GM23338 (cell line): ENCODE data around the gene ANO10. TPM values are rescaled to one million over a fixed set of nuclear protein-coding genes. Genes with fewer than 3 reads are reported as not detected.

Experiments used
- ATAC-seq: fragments of 200-7000 bp; cut with Tn5 transposase; 3 replicates; pipeline ENCODE4 v1.9.1; 2020
- DNase-seq: peaks from one replicate; pipeline ENCODE4 v3.0.0-alpha.2; 2015; ENCODE audit warnings: low spot score
- H2AFZ ChIP-seq: fragments of 200-600 bp; sonication (generic); 2 replicates; pipeline ENCODE4 v1.8.0; 2016; ENCODE audit warnings: antibody characterized with exemption, mild to moderate bottlenecking, moderate library complexity
- H3F3A ChIP-seq: fragments of 200-600 bp; sonication (generic); replicated peaks from 2 replicates; pipeline ENCODE4 v1.8.0; 2017; ENCODE audit warnings: antibody characterized with exemption, mixed run types, low read depth
- H3K27ac ChIP-seq: fragments of 200-600 bp; sonication (generic); 2 replicates; pipeline ENCODE4 v1.6.1; 2016; ENCODE audit warnings: low read depth
- H3K27me3 ChIP-seq: fragments of 200-600 bp; sonication (generic); 2 replicates; pipeline ENCODE4 v1.8.0; 2016; ENCODE audit warnings: mild to moderate bottlenecking, mixed run types, moderate library complexity; ENCODE audit not compliant: insufficient read depth
- H3K36me3 ChIP-seq: fragments of 200-600 bp; sonication (generic); 2 replicates; pipeline ENCODE4 v1.8.0; 2016; ENCODE audit warnings: mild to moderate bottlenecking; ENCODE audit not compliant: insufficient read depth
- H3K4me1 ChIP-seq: fragments of 200-600 bp; sonication (generic); 2 replicates; pipeline ENCODE4 v1.8.0; 2016; ENCODE audit warnings: mild to moderate bottlenecking, moderate library complexity; ENCODE audit not compliant: insufficient read depth
- H3K4me2 ChIP-seq: fragments of 200-600 bp; sonication (generic); 2 replicates; pipeline ENCODE4 v1.7.1; 2017; ENCODE audit warnings: mixed run types
- H3K4me3 ChIP-seq: fragments of 200-600 bp; sonication (generic); 2 replicates; pipeline ENCODE4 v1.6.1; 2016; ENCODE audit warnings: mixed run types
- H3K79me2 ChIP-seq: fragments of 200-600 bp; sonication (generic); replicated peaks from 2 replicates; pipeline ENCODE4 v1.8.0; 2017; ENCODE audit warnings: mild to moderate bottlenecking; ENCODE audit not compliant: insufficient read depth
- H3K9me2 ChIP-seq: fragments of 200-600 bp; sonication (generic); 2 replicates; pipeline ENCODE4 v1.8.0; 2017; ENCODE audit not compliant: insufficient read depth
- H4K20me1 ChIP-seq: fragments of 200-600 bp; sonication (generic); replicated peaks from 2 replicates; pipeline ENCODE4 v1.8.0; 2017; ENCODE audit warnings: mild to moderate bottlenecking; ENCODE audit not compliant: insufficient read depth
- H3K27ac Mint-ChIP-seq: 2 replicates; pipeline ENCODE4 v1.8.0; 2020; ENCODE audit warnings: inconsistent platforms, mild to moderate bottlenecking, moderate library complexity, mixed read lengths
- H3K27me3 Mint-ChIP-seq: 3 replicates; pipeline ENCODE4 v1.8.0; 2022; ENCODE audit warnings: low read depth, mild to moderate bottlenecking, moderate library complexity, mixed read lengths, inconsistent platforms; ENCODE audit not compliant: insufficient read depth, poor library complexity
- H3K36me3 Mint-ChIP-seq: 3 replicates; pipeline ENCODE4 v1.8.0; 2021; ENCODE audit warnings: low read depth, mild to moderate bottlenecking, inconsistent platforms, moderate library complexity, mixed read lengths
- H3K4me1 Mint-ChIP-seq: 3 replicates; pipeline ENCODE4 v1.8.0; 2020; ENCODE audit warnings: mild to moderate bottlenecking, inconsistent platforms, mixed read lengths
- H3K4me3 Mint-ChIP-seq: 3 replicates; pipeline ENCODE4 v1.8.0; 2021; ENCODE audit warnings: moderate library complexity, mild to moderate bottlenecking, inconsistent platforms, mixed read lengths
- H3K9me3 Mint-ChIP-seq: 3 replicates; pipeline ENCODE4 v1.8.0; 2020; ENCODE audit warnings: moderate library complexity, mild to moderate bottlenecking, inconsistent platforms, mixed read lengths
- NANOG ChIP-seq: IDR thresholded peaks from 2 replicates; pipeline ENCODE4 v1.6.1; 2016; ENCODE audit warnings: antibody characterized with exemption, borderline replicate concordance
- REST ChIP-seq: IDR thresholded peaks from one replicate; pipeline ENCODE4 v1.6.1; 2018; ENCODE audit warnings: antibody characterized with exemption; ENCODE audit not compliant: unreplicated experiment
- STAT1 ChIP-seq: IDR thresholded peaks from one replicate; pipeline ENCODE4 v1.6.1; 2016; ENCODE audit warnings: antibody characterized with exemption; ENCODE audit not compliant: unreplicated experiment
- ZNF114 ChIP-seq: fragments of 250-450 bp; sonication (Bioruptor Pico); IDR thresholded peaks from 2 replicates; pipeline ENCODE4 v1.5.0; 2020; ENCODE audit warnings: mild to moderate bottlenecking, moderate library complexity
- ZNF331 ChIP-seq: fragments of 250-450 bp; sonication (Bioruptor Pico); IDR thresholded peaks from 2 replicates; pipeline ENCODE4 v1.5.0; 2020; ENCODE audit warnings: low read depth, mild to moderate bottlenecking, moderate library complexity
- polyA plus RNA-seq: library from polyadenylated mRNA; unstranded; fragments of >200 nt; fragmentation: Nextera tagmentation; extraction: Ambion mirVana; gene quantifications from 2 replicates; pipeline ENCODE4 v1.2.1, GENCODE V29; 2016
- total RNA-seq: library from RNA; depleted of rRNA; stranded (reverse); fragments of >200 nt; shearing (Covaris generic); gene quantifications from 2 replicates; pipeline ENCODE4 v1.2.3, GENCODE V29; 2014

The ANO10 gene
- total and polyA plus RNA-seq, 2 experiments from 2014 or later: 29.2 to 48.1 TPM

- Mint-ChIP-seq H3K4me3 (no peak overlapping the region), H3K27me3 (peaks cover 5% of the 10 kb centered on the region), H3K36me3 (no peaks in the 10 kb centered on the region), H3K9me3 (no peaks in the 10 kb centered on the region), H3K27ac (no peak overlapping the region), H3K4me1 (no peaks in the 10 kb centered on the region)
- Histone ChIP-seq H3K9me2 (no peaks in the 10 kb centered on the region), H3K36me3 (no peaks in the 10 kb centered on the region), H4K20me1 (no peaks in the 10 kb centered on the region), H3K27ac (no peak overlapping the region), H3K4me1 (0 out of 2 replicates have a peak, but pooled peaks cover 3% of the 10 kb centered on the region), H3K27me3 (no peaks in the 10 kb centered on the region), H3K4me3 (no peak overlapping the region), H3K4me2 (no peak overlapping the region), H2AFZ (no peak overlapping the region), H3K79me2 (no peaks in the 10 kb centered on the region), H3F3A (no peaks in the 10 kb centered on the region)
- no peak for ATAC-seq
- no peak for DNase-seq
- no peak for TF ChIP-seq ZNF331 (CRISPR knock-in tag)
- no peak for TF ChIP-seq STAT1
- TF ChIP-seq REST: no peak
These were observed 173.7 kb downstream of the ANO10 start for GRCh38 chr3:43448098-43448497.

GRCh38 chr3:43445820-43446219 lies 176.0 kb downstream of the ANO10 start:
- Histone ChIP-seq H3K79me2 (no peaks in the 10 kb centered on the region), H4K20me1 (no peaks in the 10 kb centered on the region), H3K36me3 (no peaks in the 10 kb centered on the region), H3K4me3 (no peak overlapping the region), H3F3A (no peaks in the 10 kb centered on the region), H2AFZ (no peak overlapping the region), H3K4me1 (0 out of 2 replicates have a peak, but pooled peaks cover 3% of the 10 kb centered on the region), H3K27me3 (no peaks in the 10 kb centered on the region), H3K27ac (no peak overlapping the region), H3K4me2 (no peak overlapping the region), H3K9me2 (no peaks in the 10 kb centered on the region)
- DNase-seq (peak; percentile 17), ATAC-seq (peak; percentile 44; the same call in 2 of the 3 replicates)
- TF ChIP-seq REST (peak; percentile 53), ZNF114 (CRISPR knock-in tag) (no peak), NANOG (no peak)
- peaks cover 7% of the 10 kb centered on the region; the same call in 1 of the 3 replicates for H3K36me3 Mint-ChIP-seq
- no peaks in the 10 kb centered on the region for H3K4me1 Mint-ChIP-seq
- H3K27me3 Mint-ChIP-seq: peaks cover 5% of the 10 kb centered on the region
- no peak overlapping the region for H3K27ac Mint-ChIP-seq
- H3K9me3 Mint-ChIP-seq: peaks cover 4% of the 10 kb centered on the region; the same call in 1 of the 3 replicates
- H3K4me3 Mint-ChIP-seq: no peak overlapping the region
